Daoy (cell line): ENCODE results near the gene ADAMTS14. TPM values are rescaled to one million over a fixed set of nuclear protein-coding genes. Genes with fewer than 3 reads are reported as not detected.

Experiments
- DNase-seq: peaks from one replicate; pipeline ENCODE4 v3.0.0-alpha.2; 2015; ENCODE audit warnings: low read depth
- total RNA-seq: library from RNA; depleted of rRNA; stranded (reverse); fragments of >200 nt; shearing (Covaris generic); gene quantifications from 2 replicates; pipeline ENCODE4 v1.2.3, GENCODE V29; 2014

Gene ADAMTS14
- total RNA-seq, 1 experiment from 2014 or later: 0.06 TPM

GRCh38 chr10:70692043-70692603, 19.8 kb downstream of the ADAMTS14 start:
- DNase-seq: no peak

GRCh38 chr10:70693619-70694335, 21.5 kb downstream of the ADAMTS14 start:
- DNase-seq: peak; percentile 25

GRCh38 chr10:70694418-70695141, 22.3 kb downstream of the ADAMTS14 start:
- DNase-seq: no peak

GRCh38 chr10:70695241-70696030, 23.1 kb downstream of the ADAMTS14 start:
- no peak for DNase-seq

- DNase-seq: no peak
Observed at GRCh38 chr10:70698211-70698610, 25.9 kb downstream of the ADAMTS14 start.

GRCh38 chr10:70699063-70699658, 26.9 kb downstream of the ADAMTS14 start:
- no peak for DNase-seq

GRCh38 chr10:70699659-70700174, 27.4 kb downstream of the ADAMTS14 start:
- DNase-seq: peak; percentile 12

- no peak for DNase-seq
Observed at GRCh38 chr10:70702190-70702763, 30.0 kb downstream of the ADAMTS14 start.

- DNase-seq: no peak
Observed at GRCh38 chr10:70704211-70704610, 31.9 kb downstream of the ADAMTS14 start.

- no peak for DNase-seq
Observed at GRCh38 chr10:70705121-70705861, 33.0 kb downstream of the ADAMTS14 start.

GRCh38 chr10:70711177-70711576, 38.9 kb downstream of the ADAMTS14 start:
- no peak for DNase-seq

GRCh38 chr10:70711911-70712310, 39.6 kb downstream of the ADAMTS14 start:
- no peak for DNase-seq

GRCh38 chr10:70714245-70714644, 41.9 kb downstream of the ADAMTS14 start:
- no peak for DNase-seq

- no peak for DNase-seq
Observed at GRCh38 chr10:70714951-70715350, 42.6 kb downstream of the ADAMTS14 start.

GRCh38 chr10:70715853-70716795, 43.8 kb downstream of the ADAMTS14 start:
- peak; percentile 16 for DNase-seq

- peak; percentile 53 for DNase-seq
Observed at GRCh38 chr10:70722820-70723424, 50.6 kb downstream of the ADAMTS14 start.

- DNase-seq: no peak
Observed at GRCh38 chr10:70723771-70724170, 51.5 kb downstream of the ADAMTS14 start.

GRCh38 chr10:70726909-70727495, 54.7 kb downstream of the ADAMTS14 start:
- DNase-seq: no peak
